ENCODE results near the gene ARHGAP11A.
"Not testable (repeated sequence)": the region's sequence is repeated elsewhere in the genome, so short reads cannot be mapped to it uniquely, and the experiment has no call there.

GRCh38 chr15:32568988-32569387, 46.3 kb upstream of the ARHGAP11A start:
- not testable (repeated sequence) for TF ChIP-seq POLR2AphosphoS5 (IDR thresholded peaks at IDR 0.05; ENCODE audit: borderline replicate concordance, low read depth, low read length); EZH2 (IDR thresholded peaks at IDR 0.05)
